ENCODE data around the gene YRDC. TPM values are rescaled to one million over a fixed set of nuclear protein-coding genes. Genes with fewer than 3 reads are reported as not detected.
"Not testable (repeated sequence)": the region's sequence is repeated elsewhere in the genome, so short reads cannot be mapped to it uniquely, and the experiment has no call there.

Gene YRDC
- total and polyA plus RNA-seq, 3 donors from 2014 or later, result 39.7 to 46.7 (median 42.8) TPM

DNA sequence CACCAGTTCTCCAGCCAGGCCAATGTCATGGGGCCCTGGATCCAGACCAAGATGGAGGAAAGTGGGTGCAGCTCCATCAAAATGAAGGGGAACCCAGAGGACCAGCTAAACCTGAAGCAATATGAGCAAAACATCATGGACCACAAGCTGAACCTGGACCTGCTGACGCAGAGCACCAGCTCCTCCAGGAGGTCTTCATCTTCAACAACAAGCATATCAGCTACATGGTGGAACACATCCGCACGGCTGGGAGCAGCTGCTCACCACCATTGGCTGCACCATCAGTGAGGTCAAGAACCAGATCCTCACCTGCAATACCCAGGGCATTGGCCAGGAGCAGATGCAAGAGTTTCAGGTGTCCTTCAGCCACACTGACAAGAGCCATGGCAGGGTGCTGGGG, 29.4 kb downstream of the YRDC start:
- Histone ChIP-seq H3K36me3 (ENCODE audit: low read depth, missing control alignments) (no peaks in the 10 kb centered on the region), H3K27me3 (no peaks in the 10 kb centered on the region), H3K9me3 (no peaks in the 10 kb centered on the region), H3K4me3 (no peak overlapping the region), H3K27ac (no peak overlapping the region), H3K4me1 (no peaks in the 10 kb centered on the region)
- intact Hi-C loops (cut with DNase I; ENCODE audit: low total_unique reads), result no loop called here
- TF ChIP-seq, protein P1, sequence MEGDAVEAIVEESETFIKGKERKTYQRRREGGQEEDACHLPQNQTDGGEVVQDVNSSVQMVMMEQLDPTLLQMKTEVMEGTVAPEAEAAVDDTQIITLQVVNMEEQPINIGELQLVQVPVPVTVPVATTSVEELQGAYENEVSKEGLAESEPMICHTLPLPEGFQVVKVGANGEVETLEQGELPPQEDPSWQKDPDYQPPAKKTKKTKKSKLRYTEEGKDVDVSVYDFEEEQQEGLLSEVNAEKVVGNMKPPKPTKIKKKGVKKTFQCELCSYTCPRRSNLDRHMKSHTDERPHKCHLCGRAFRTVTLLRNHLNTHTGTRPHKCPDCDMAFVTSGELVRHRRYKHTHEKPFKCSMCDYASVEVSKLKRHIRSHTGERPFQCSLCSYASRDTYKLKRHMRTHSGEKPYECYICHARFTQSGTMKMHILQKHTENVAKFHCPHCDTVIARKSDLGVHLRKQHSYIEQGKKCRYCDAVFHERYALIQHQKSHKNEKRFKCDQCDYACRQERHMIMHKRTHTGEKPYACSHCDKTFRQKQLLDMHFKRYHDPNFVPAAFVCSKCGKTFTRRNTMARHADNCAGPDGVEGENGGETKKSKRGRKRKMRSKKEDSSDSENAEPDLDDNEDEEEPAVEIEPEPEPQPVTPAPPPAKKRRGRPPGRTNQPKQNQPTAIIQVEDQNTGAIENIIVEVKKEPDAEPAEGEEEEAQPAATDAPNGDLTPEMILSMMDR (IDR thresholded peaks at IDR 0.05), result no peak
- TF ChIP-seq POLR2A (IDR thresholded peaks at IDR 0.05), result no peak
- DNase-seq, result no peak
- 81 to 91% methylated on average over 3 of the region's 3 CpGs for whole genome bisulfite sequencing, 2 donors

DNA sequence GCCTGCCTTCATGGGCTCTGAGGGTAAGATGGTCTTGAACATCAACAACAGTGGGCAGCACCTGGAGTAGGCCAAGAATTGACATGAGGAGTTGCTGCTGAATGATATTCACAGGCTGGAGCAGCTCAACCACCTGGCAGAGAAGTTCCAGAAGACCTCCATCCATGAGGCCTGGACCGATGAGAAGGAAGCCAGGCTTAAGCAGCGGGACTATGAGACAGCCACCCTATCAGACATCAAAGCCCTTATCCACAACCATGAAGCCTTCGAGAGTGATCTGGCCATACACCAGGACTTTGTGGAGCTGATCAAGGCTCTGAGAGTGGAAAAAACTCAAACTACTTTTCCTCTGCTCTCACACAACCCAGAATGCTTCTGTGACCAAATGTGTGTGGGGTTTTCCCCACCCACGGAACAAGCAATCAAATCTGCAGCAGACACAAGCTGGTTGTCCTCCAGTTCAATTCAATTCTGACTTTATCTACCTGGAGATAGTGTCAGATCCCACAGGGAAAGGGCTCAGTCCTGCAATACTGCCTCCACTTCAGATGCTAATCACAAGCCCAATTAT, 31.0 kb downstream of the YRDC start:
- Histone ChIP-seq H3K27ac (no peak overlapping the region), H3K27me3 (no peaks in the 10 kb centered on the region), H3K9me3 (no peaks in the 10 kb centered on the region), H3K4me1 (no peaks in the 10 kb centered on the region), H3K4me3 (no peak overlapping the region), H3K36me3 (ENCODE audit: low read depth, missing control alignments) (no peaks in the 10 kb centered on the region)
- TF ChIP-seq POLR2A (IDR thresholded peaks at IDR 0.05), result no peak
- TF ChIP-seq, protein P1 (IDR thresholded peaks at IDR 0.05), result no peak
- 81 to 82% methylated on average over 4 of the region's 4 CpGs for WGBS, 2 donors
- no peak for DNase-seq
- intact Hi-C loops (cut with DNase I; ENCODE audit: low total_unique reads), result no loop called here

- H3K36me3 ChIP-seq (ENCODE audit: low read depth, missing control alignments); H3K27me3 ChIP-seq; H3K4me1 ChIP-seq; DNase-seq; H3K27ac ChIP-seq; intact Hi-C loops (cut with DNase I; ENCODE audit: low total_unique reads); H3K4me3 ChIP-seq; H3K9me3 ChIP-seq: not testable (repeated sequence)
These were observed 36.6 kb downstream of the YRDC start for GRCh38 chr1:37771440-37771839.

DNA sequence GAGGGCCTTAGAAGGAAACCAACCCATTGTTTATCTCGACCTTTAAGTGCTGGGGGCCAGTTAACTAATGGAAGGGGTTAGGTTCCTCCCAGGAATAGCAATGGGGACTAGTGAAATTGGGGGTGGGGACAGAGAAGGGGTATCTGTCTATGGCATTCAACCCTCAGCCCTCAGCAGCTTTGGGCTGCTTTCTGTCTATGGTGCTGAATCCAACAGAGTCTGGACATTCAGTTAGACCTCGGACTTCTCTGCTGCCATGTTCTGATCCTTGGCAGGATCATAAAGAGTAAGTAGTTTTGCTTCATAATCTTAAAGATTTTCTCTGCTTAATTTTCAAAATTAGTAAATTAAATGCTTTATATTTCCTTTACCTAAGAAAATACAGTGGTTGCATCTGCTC, 40.5 kb downstream of the YRDC start:
- intact Hi-C loops (cut with DNase I; ENCODE audit: low total_unique reads), result no loop called here
- Histone ChIP-seq H3K9me3 (no peaks in the 10 kb centered on the region), H3K27me3 (no peaks in the 10 kb centered on the region)

GRCh38 chr1:37765916-37766664, 41.9 kb downstream of the YRDC start:
- H3K4me1 ChIP-seq, result no peaks in the 10 kb centered on the region
- intact Hi-C loops (cut with DNase I; ENCODE audit: low total_unique reads), result no loop called here
- no peak for DNase-seq
- no peak overlapping the region for H3K4me3 ChIP-seq
- TF ChIP-seq POLR2A (IDR thresholded peaks at IDR 0.05), result no peak
- TF ChIP-seq, protein P1 (IDR thresholded peaks at IDR 0.05), result no peak
- H3K9me3 ChIP-seq, result no peaks in the 10 kb centered on the region
- H3K36me3 ChIP-seq (ENCODE audit: low read depth, missing control alignments), result no peaks in the 10 kb centered on the region
- H3K27me3 ChIP-seq, result no peaks in the 10 kb centered on the region
- no peak overlapping the region for H3K27ac ChIP-seq
- 3 to 4% methylated on average over 18 to 27 of the region's 27 CpGs for WGBS, 2 donors

More for the DNA sequence above, 40.5 kb downstream of the YRDC start:
- H3K4me1 ChIP-seq, result no peaks in the 10 kb centered on the region
- no peak overlapping the region for H3K4me3 ChIP-seq
- no peak for TF ChIP-seq POLR2A (IDR thresholded peaks at IDR 0.05)
- TF ChIP-seq, protein P1 (IDR thresholded peaks at IDR 0.05), result no peak
- H3K36me3 ChIP-seq (ENCODE audit: low read depth, missing control alignments), result no peaks in the 10 kb centered on the region
- WGBS, 2 donors, result 36 to 40% methylated on average over 2 of the region's 2 CpGs
- DNase-seq, result no peak
- H3K27ac ChIP-seq, result no peak overlapping the region

All from testis (tissue), 3 donors.